DOHH2 (cell line): Measurements from ENCODE around the gene FAM216B.

Experiments used
- H3F3A ChIP-seq: fragments of 200-600 bp; sonication (generic), shearing (Covaris generic); 2 replicates; pipeline ENCODE4 v1.6.0; 2016; ENCODE audit warnings: antibody characterized with exemption, mild to moderate bottlenecking; ENCODE audit not compliant: control insufficient read depth, insufficient read depth
- H3K27ac ChIP-seq: fragments of 200-600 bp; sonication (generic); 2 replicates; pipeline ENCODE4 v1.5.1; 2014; ENCODE audit warnings: low read depth, mild to moderate bottlenecking, low read length, moderate library complexity
- H3K27me3 ChIP-seq: fragments of 200-600 bp; sonication (generic); 2 replicates; pipeline ENCODE4 v1.6.1; 2014; ENCODE audit warnings: mild to moderate bottlenecking, low read length, mixed read lengths; ENCODE audit not compliant: control insufficient read depth
- H3K36me3 ChIP-seq: fragments of 200-600 bp; sonication (generic); 2 replicates; pipeline ENCODE4 v1.6.1; 2014; ENCODE audit warnings: mild to moderate bottlenecking, low read length, moderate library complexity, mixed read lengths; ENCODE audit not compliant: control insufficient read depth
- H3K4me1 ChIP-seq: fragments of 200-600 bp; sonication (generic); 2 replicates; pipeline ENCODE4 v1.6.1; 2014; ENCODE audit warnings: mild to moderate bottlenecking, low read length, mixed read lengths; ENCODE audit not compliant: control insufficient read depth
- H3K4me2 ChIP-seq: fragments of 200-600 bp; sonication (generic); 2 replicates; pipeline ENCODE4 v1.6.0; 2014; ENCODE audit warnings: mild to moderate bottlenecking, low read length, moderate library complexity
- H3K4me3 ChIP-seq: fragments of 200-600 bp; sonication (generic); 2 replicates; pipeline ENCODE4 v1.5.1; 2014; ENCODE audit warnings: mild to moderate bottlenecking, low read length, mixed read lengths
- H3K79me2 ChIP-seq: fragments of 200-600 bp; sonication (generic); 2 replicates; pipeline ENCODE4 v1.6.1; 2014; ENCODE audit warnings: mild to moderate bottlenecking, low read length, mixed read lengths; ENCODE audit not compliant: control insufficient read depth
- H3K9me2 ChIP-seq: fragments of 200-600 bp; sonication (generic); replicated peaks from 2 replicates; pipeline ENCODE4 v1.6.1; 2014; ENCODE audit warnings: mild to moderate bottlenecking, low read length, mixed read lengths; ENCODE audit not compliant: control insufficient read depth
- H3K9me3 ChIP-seq: fragments of 200-600 bp; sonication (generic); 2 replicates; pipeline ENCODE4 v1.6.1; 2014; ENCODE audit warnings: antibody characterized with exemption, low read length, mixed read lengths; ENCODE audit not compliant: control insufficient read depth, insufficient read depth
- H4K20me1 ChIP-seq: fragments of 200-600 bp; sonication (generic); 2 replicates; pipeline ENCODE4 v1.6.0; 2014; ENCODE audit warnings: low read depth, mild to moderate bottlenecking, antibody characterized with exemption, low read length, moderate library complexity; ENCODE audit not compliant: control insufficient read depth, insufficient read depth
- CTCF ChIP-seq: fragments of 200-600 bp; sonication (generic); IDR thresholded peaks from one replicate; pipeline ENCODE4 v1.5.1; 2014; ENCODE audit warnings: antibody characterized with exemption, mild to moderate bottlenecking, low read depth, low read length; ENCODE audit not compliant: poor library complexity, severe bottlenecking
- EZH2phosphoT487 ChIP-seq: fragments of 200-600 bp; sonication (generic); IDR thresholded peaks from 2 replicates; pipeline ENCODE4 v1.6.1; 2017; ENCODE audit warnings: borderline replicate concordance, mild to moderate bottlenecking, antibody characterized with exemption, low read length, moderate library complexity, mixed read lengths

Gene FAM216B

GRCh38 chr13:42792154-42792553, 10.8 kb downstream of the FAM216B start:
- no peaks in the 10 kb centered on the region for H3K9me2 ChIP-seq
- no peaks in the 10 kb centered on the region for H3K36me3 ChIP-seq
- no peaks in the 10 kb centered on the region for H3K9me3 ChIP-seq
- H3K27me3 ChIP-seq = no peaks in the 10 kb centered on the region
- H3K4me1 ChIP-seq = no peaks in the 10 kb centered on the region
- no peak overlapping the region for H3K27ac ChIP-seq
- TF ChIP-seq CTCF = no peak
- H3K4me3 ChIP-seq = no peak overlapping the region
- H3K79me2 ChIP-seq = no peaks in the 10 kb centered on the region
- H3K4me2 ChIP-seq = no peak overlapping the region
- H3F3A ChIP-seq = no peaks in the 10 kb centered on the region
- no peaks in the 10 kb centered on the region for H4K20me1 ChIP-seq

- no peaks in the 10 kb centered on the region for H3K79me2 ChIP-seq
- H3K27ac ChIP-seq = no peak overlapping the region
- H3K27me3 ChIP-seq = no peaks in the 10 kb centered on the region
- TF ChIP-seq CTCF = no peak
- TF ChIP-seq EZH2phosphoT487 = no peak
- no peaks in the 10 kb centered on the region for H3K9me3 ChIP-seq
- H3K4me2 ChIP-seq = no peak overlapping the region
- H3F3A ChIP-seq = no peaks in the 10 kb centered on the region
- H3K4me1 ChIP-seq = no peaks in the 10 kb centered on the region
- no peak overlapping the region for H3K4me3 ChIP-seq
- no peaks in the 10 kb centered on the region for H3K36me3 ChIP-seq
- H4K20me1 ChIP-seq = no peaks in the 10 kb centered on the region
- no peaks in the 10 kb centered on the region for H3K9me2 ChIP-seq
Observed at GRCh38 chr13:42794577-42795275, 13.3 kb downstream of the FAM216B start.

- Histone ChIP-seq H3K79me2 (no peaks in the 10 kb centered on the region), H3K27ac (no peak overlapping the region), H3K27me3 (no peaks in the 10 kb centered on the region), H3K9me2 (no peaks in the 10 kb centered on the region), H3K9me3 (no peaks in the 10 kb centered on the region), H3K4me1 (no peaks in the 10 kb centered on the region), H3F3A (no peaks in the 10 kb centered on the region), H3K36me3 (no peaks in the 10 kb centered on the region), H3K4me3 (no peak overlapping the region), H4K20me1 (no peaks in the 10 kb centered on the region), H3K4me2 (no peak overlapping the region)
- TF ChIP-seq CTCF (no peak), EZH2phosphoT487 (no peak)
Observed at GRCh38 chr13:42795666-42796065, 14.3 kb downstream of the FAM216B start.
